HG02759 (cell line): ENCODE data around the gene PIR.

Experiments
- ATAC-seq: cut with Tn5 transposase; IDR thresholded peaks from one replicate; pipeline ENCODE4 v1.9.1; 2021; ENCODE audit warnings: mild to moderate bottlenecking, moderate library complexity; ENCODE audit not compliant: unreplicated experiment

Gene PIR

GRCh38 chrX:15350329-15350996, 142.7 kb downstream of the PIR start:
- no peak for ATAC-seq

GRCh38 chrX:15349046-15349445, 144.1 kb downstream of the PIR start:
- ATAC-seq: no peak

DNA sequence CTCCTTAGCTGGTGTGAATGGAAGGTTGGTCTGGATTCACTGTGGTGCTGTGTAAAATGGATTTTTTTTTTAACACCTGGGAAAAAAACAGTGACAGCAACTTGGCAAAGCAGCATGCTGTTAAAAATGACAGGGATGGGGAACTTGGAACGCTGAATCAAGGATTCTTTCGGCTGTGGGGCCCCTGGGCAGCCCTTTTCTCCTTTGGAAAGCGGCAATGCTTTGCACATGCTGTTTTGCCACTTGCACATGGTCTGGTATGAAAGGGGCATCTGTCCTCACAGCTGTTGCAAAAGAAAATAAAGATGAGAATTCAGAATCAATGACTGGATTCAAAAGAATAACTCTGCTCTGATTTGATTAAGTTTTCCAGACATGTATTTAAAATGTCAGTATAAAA, 147.2 kb downstream of the PIR start:
- no peak for ATAC-seq

- ATAC-seq: no peak
Observed at GRCh38 chrX:15344106-15344505, 149.0 kb downstream of the PIR start.

DNA sequence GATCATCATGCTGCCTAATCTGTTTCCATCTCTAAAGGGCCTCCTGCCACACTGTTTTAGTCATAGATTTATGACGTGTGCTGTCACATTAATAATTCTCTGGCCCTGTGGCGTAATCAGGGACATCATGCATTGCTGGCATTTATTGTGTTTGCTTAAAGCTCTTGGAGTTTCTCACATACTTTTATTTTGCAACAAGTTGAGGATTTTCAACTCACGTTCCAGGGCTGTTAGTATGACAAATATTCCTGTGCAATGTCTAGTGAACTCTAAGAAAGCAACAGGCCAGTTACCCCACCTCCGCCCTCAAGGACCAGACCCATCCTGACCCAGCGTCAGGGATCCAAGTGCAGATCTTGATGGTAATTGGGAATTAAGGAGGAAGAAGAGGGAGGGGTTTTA, 150.1 kb downstream of the PIR start:
- no peak for ATAC-seq

DNA sequence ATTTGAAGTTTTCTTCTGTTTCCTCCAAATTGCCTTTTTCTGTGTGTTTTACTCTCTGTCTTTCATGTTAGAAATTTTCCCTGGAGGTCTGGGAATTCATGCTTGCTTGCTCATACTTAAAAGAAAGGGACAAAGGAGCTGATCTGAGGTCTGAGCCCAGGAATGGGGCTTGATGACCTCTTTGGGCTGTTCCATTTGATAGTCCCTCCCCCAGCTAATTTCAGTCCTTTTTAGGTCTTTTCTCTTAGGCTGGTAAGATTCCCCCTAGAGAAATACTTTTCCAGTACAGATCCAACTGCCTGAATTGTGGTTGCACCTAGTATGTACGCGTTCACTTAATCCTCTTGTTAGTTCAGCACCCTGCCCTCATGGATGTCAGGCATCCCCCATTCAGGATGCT, 152.3 kb downstream of the PIR start:
- no peak for ATAC-seq

GRCh38 chrX:15336023-15336413, 157.1 kb downstream of the PIR start:
- ATAC-seq: no peak

DNA sequence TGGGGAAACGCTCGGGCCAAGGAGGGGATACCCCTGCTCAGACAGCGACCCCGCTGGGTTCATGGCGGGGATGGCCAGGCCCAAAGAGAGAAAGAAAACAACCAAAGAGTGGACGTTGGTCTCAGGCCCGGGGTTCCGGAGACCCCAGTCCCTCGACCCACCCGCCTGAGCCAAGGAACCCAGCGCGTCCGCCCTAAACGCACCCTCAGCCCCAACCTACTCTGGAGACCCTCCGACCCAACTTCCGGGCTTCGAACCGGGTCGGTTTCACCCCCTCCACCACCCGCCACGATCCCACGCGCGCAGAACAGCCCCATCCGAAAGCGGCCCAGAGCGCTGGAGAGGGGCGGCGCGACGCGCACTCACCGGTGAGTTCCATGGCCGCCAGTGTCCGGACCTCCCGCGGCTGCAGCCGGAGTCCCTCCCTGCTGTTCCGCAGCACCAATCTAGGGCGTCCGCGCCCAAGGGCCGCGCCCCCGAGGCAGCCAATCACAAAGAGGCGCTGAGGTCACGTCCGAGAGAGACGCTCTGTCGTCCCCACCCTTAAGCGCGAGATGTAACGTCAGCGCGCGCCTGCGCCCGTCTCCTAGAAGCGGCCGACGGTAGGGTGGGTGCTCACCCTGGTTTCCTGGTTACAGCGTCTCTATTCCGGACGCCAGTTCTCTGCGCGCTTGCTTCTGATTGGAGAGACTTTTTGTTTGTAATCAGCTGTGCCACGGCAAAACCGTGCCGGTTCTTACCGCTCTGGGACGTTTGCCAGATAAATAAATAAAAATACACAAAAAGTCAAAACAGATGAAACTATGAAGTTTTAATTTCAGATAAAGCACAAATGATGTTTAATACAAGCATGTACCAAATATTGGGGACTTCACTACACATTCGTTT, 157.8 kb downstream of the PIR start, which contains the start of gene PIGA:
Gene PIGA (minus strand): TSS at position 389 of the 888 bp plus-strand sequence. CDS start 3,593 bp downstream, outside the sequence.
- ATAC-seq: peak; percentile 98
